Nephron (organoid): ENCODE measurements around the gene HMMR.

Source experiments
- H3K27ac Mint-ChIP-seq, 3 experiments: 2 replicates each; pipeline ENCODE4 v1.8.0; 2020; ENCODE audit warnings: mixed read lengths in 3 of 3, mild to moderate bottlenecking in 2 of 3, moderate library complexity in 1 of 3
- H3K27me3 Mint-ChIP-seq: 2 replicates; pipeline ENCODE4 v1.8.0; 2021; ENCODE audit warnings: low read depth, mild to moderate bottlenecking, moderate library complexity, mixed read lengths
- H3K36me3 Mint-ChIP-seq: 2 replicates; pipeline ENCODE4 v1.8.0; 2020; ENCODE audit warnings: low read depth, mixed read lengths
- H3K4me1 Mint-ChIP-seq: 2 replicates; pipeline ENCODE4 v1.8.0; 2020; ENCODE audit warnings: mixed read lengths
- H3K4me3 Mint-ChIP-seq, 3 experiments: 2 replicates each; pipeline ENCODE4 v1.8.0; 2020; ENCODE audit warnings: mild to moderate bottlenecking in 3 of 3, mixed read lengths in 3 of 3, moderate library complexity in 2 of 3
- H3K9me3 Mint-ChIP-seq: 2 replicates; pipeline ENCODE4 v1.8.0; 2020; ENCODE audit warnings: mixed read lengths
- CTCF ChIP-seq, 3 experiments: fragments of 200-600 bp; sonication (generic); IDR thresholded peaks; one replicate each; pipeline ENCODE4 v1.5.0; 2021; ENCODE audit warnings: antibody characterized with exemption in 3 of 3; ENCODE audit not compliant: unreplicated experiment in 3 of 3

Gene HMMR

GRCh38 chr5:163440954-163441353, 19.5 kb upstream of the HMMR start:
- Mint-ChIP-seq H3K36me3 (peaks cover 58% of the 10 kb centered on the region), H3K27ac (peak overlapping the region in 2 of 3 experiments; percentile 24 to 40), H3K27me3 (no peaks in the 10 kb centered on the region), H3K4me3 (peak overlapping the region in 2 of 3 experiments; percentile 26 to 98), H3K9me3 (no peaks in the 10 kb centered on the region), H3K4me1 (peaks cover 52% of the 10 kb centered on the region)
- TF ChIP-seq CTCF (IDR thresholded peaks at IDR 0.05; ENCODE audit: unreplicated experiment in 3 of 3): no peak

GRCh38 chr5:163444526-163444925, 15.9 kb upstream of the HMMR start:
- Mint-ChIP-seq H3K36me3 (peaks cover 84% of the 10 kb centered on the region), H3K27ac (no peak overlapping the region), H3K9me3 (no peaks in the 10 kb centered on the region), H3K27me3 (no peaks in the 10 kb centered on the region), H3K4me3 (no peak overlapping the region), H3K4me1 (peaks cover 25% of the 10 kb centered on the region)
- no peak for TF ChIP-seq CTCF (IDR thresholded peaks at IDR 0.05; ENCODE audit: unreplicated experiment in 3 of 3)

GRCh38 chr5:163445345-163445744, 15.1 kb upstream of the HMMR start:
- H3K36me3 Mint-ChIP-seq: peaks cover 84% of the 10 kb centered on the region
- TF ChIP-seq CTCF (IDR thresholded peaks at IDR 0.05; ENCODE audit: unreplicated experiment in 3 of 3): no peak
- no peaks in the 10 kb centered on the region for H3K9me3 Mint-ChIP-seq
- no peak overlapping the region for H3K27ac Mint-ChIP-seq
- H3K4me3 Mint-ChIP-seq: no peak overlapping the region
- peaks cover 17% of the 10 kb centered on the region for H3K4me1 Mint-ChIP-seq
- no peaks in the 10 kb centered on the region for H3K27me3 Mint-ChIP-seq

GRCh38 chr5:163447191-163447590, 13.2 kb upstream of the HMMR start:
- no peak overlapping the region for H3K27ac Mint-ChIP-seq
- H3K36me3 Mint-ChIP-seq: peaks cover 84% of the 10 kb centered on the region
- no peaks in the 10 kb centered on the region for H3K27me3 Mint-ChIP-seq
- no peak overlapping the region for H3K4me3 Mint-ChIP-seq
- H3K9me3 Mint-ChIP-seq: no peaks in the 10 kb centered on the region
- peaks cover 3% of the 10 kb centered on the region for H3K4me1 Mint-ChIP-seq
- no peak for TF ChIP-seq CTCF (IDR thresholded peaks at IDR 0.05; ENCODE audit: unreplicated experiment in 3 of 3)

GRCh38 chr5:163447875-163448274, 12.6 kb upstream of the HMMR start:
- Mint-ChIP-seq H3K4me1 (no peaks in the 10 kb centered on the region), H3K27me3 (no peaks in the 10 kb centered on the region), H3K27ac (no peak overlapping the region), H3K4me3 (no peak overlapping the region), H3K9me3 (no peaks in the 10 kb centered on the region), H3K36me3 (peaks cover 82% of the 10 kb centered on the region)
- TF ChIP-seq CTCF (IDR thresholded peaks at IDR 0.05; ENCODE audit: unreplicated experiment in 3 of 3): no peak

- H3K4me1 Mint-ChIP-seq: no peaks in the 10 kb centered on the region
- H3K4me3 Mint-ChIP-seq: no peak overlapping the region
- TF ChIP-seq CTCF (IDR thresholded peaks at IDR 0.05; ENCODE audit: unreplicated experiment in 3 of 3): no peak
- H3K27ac Mint-ChIP-seq: no peak overlapping the region
- H3K9me3 Mint-ChIP-seq: no peaks in the 10 kb centered on the region
- peaks cover 83% of the 10 kb centered on the region for H3K36me3 Mint-ChIP-seq
- H3K27me3 Mint-ChIP-seq: no peaks in the 10 kb centered on the region
Observed at GRCh38 chr5:163448491-163448890, 11.9 kb upstream of the HMMR start.
